OCI-M2 (cell line): ENCODE results near the gene KCNJ5.

Experiments used
- DNase-seq: peaks from one replicate; lab custom pipeline; 2025; ENCODE audit not compliant: unreplicated experiment; lab: John Stamatoyannopoulos, UW

The KCNJ5 gene

GRCh38 chr11:128955636-128956035, 64.5 kb downstream of the KCNJ5 start:
- DNase-seq = no peak

DNA sequence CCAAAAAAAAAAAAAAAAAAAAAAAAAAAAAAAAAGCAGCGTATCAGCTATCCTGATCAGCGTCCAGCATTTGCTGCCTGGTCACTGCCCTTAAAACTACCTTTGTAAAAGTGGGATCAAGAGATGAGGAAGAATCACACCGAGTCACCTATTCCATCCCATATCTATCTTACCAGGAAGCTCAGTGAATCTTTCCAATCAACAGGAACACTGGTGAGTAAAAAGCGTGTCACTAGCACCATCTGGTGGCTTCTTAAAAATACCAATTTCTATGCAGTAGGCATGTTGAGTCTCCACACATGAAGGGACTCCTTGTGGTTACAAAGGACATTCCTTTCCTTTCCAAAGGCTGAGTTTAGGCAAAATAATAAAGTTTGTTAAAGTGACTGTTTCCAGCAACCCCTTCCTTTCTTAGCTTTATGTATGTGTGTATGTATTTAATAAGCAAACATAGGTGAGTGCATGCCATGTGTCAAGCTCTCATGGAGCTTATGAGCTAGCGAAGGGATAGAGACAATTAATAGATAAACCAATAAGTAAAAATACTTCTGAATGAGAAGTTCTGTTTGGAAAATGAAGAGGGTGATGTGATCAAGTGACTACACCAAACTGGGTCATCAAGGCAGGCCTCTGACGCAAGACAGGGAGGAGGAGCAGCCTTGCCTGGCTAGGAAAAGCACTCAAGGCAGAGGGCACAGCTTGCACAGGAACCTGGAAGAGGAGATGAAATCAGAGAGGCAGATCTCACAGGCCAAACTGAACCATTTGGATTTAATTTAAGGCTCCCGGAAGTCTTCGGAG, 65.4 kb downstream of the KCNJ5 start:
- DNase-seq = no peak

DNA sequence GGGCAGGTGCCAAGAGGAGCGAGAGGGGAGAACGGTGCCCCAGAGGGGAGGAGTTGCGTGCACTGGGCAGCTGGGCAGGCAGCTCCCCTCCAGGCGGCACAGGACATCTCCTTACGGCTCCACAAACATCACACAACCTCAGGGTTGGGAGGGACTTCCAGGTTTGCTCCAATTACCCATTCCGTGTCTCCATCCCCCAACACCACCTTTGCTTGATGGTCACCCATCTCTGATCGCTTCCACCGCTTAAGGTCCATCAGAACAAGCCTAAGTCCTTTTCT, 66.0 kb downstream of the KCNJ5 start:
- DNase-seq = no peak

DNA sequence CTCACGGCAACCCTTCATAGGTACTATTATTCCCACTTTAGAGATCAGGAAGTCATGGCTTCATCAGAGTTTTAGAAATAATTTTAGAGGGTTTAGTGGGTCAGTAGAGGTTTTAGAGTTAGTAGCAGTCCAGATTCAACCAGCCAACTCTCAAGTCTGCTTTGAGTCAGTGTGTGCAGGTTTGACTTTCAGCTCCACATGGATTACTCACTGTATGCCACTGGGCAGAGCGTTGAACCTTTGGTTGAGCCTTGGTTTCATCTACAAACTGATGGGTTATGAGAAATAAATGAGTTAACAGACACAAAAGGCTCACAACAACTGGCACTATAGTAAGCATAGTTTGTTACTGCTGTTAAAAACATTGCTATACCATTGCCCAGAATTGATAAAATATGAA, 70.5 kb downstream of the KCNJ5 start:
- DNase-seq = no peak

DNA sequence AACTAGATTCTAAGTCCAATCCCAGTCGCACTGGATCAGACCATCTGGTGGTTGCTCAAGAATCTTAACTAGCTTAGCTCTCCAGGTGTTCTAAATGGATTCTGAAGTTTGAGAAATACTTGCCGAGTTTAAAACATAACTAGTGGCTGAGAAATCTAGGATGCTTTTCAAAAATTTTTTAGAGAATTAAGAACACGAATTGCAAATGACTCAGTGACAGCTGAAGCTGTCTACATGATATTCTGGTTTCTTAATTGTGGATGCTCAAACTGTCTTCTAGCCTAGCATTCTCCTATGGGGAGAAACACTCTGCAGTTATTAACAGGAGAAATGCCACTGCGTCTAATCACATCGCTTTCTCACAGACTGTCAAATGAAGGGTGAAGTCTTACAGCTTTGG, 71.7 kb downstream of the KCNJ5 start:
- no peak for DNase-seq

GRCh38 chr11:128963744-128964325, 72.7 kb downstream of the KCNJ5 start:
- DNase-seq = no peak

DNA sequence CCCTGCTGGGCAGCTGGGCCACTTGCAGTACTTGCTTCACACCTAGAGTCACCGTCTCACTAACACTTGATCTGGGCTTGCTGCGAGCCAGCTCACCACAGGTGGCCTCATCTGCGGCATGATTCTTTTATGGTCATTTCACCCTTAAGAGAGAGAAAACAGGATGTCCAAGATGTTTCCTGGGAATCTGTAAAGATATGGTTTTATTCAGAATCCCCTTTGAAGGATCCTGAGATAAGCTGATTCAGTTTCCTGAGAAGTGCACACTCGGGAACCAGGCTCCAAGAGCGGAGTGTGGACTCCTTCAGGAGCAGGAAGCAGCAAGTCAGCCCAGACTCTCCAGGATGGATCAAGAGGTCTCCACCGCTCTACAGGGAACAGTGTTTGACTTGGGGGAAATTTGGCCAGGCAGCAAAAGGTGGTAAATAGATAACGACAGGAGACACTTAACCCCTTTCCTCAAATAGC, 73.3 kb downstream of the KCNJ5 start:
- no peak for DNase-seq

- DNase-seq = no peak
Measured at GRCh38 chr11:128965485-128965884, 74.3 kb downstream of the KCNJ5 start.

DNA sequence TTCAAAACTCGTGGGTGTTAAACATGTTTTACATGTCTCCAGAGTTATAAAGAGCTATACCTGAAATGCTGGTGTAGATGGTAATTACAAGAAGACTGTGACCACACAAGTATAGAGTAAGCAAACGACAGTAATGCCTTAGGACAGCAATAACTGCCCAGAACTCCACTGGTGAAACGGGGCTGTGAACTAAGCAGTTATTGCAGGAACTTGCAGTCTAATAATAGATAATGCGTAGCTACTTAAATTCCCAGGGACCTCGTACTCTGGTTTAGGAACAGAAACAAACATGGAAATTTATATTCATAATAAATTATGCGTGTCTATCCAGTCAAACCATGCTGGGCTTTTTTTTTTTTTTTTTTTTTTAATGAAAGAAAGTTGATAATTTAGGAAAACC, 76.4 kb downstream of the KCNJ5 start:
- no peak for DNase-seq

- no peak for DNase-seq
Measured at GRCh38 chr11:128968916-128969315, 77.8 kb downstream of the KCNJ5 start.
